H9 (cell line): ENCODE data around the gene CD247. TPM values are rescaled to one million over a fixed set of nuclear protein-coding genes. Genes with fewer than 3 reads are reported as not detected.

Experiments used
- DNase-seq: peaks from one replicate; pipeline ENCODE4 v3.0.0-alpha.2; 2017
- H2AFZ ChIP-seq: one replicate; pipeline ENCODE4 v1.6.1; 2013; ENCODE audit warnings: mild to moderate bottlenecking, low read length, control low read depth, moderate library complexity
- H2AK5ac ChIP-seq: 2 replicates; pipeline ENCODE4 v1.6.1; 2013; ENCODE audit warnings: low read length, control low read depth, mixed read lengths; ENCODE audit not compliant: insufficient read length
- H2BK120ac ChIP-seq: one replicate; pipeline ENCODE4 v1.6.1; 2013; ENCODE audit warnings: low read depth, mild to moderate bottlenecking, low read length, control low read depth, inconsistent platforms; ENCODE audit not compliant: poor library complexity, severe bottlenecking
- H2BK12ac ChIP-seq: 2 replicates; pipeline ENCODE4 v1.6.1; 2013; ENCODE audit warnings: low read length, control low read depth, mixed read lengths, low read depth; ENCODE audit not compliant: insufficient read length
- H2BK15ac ChIP-seq: 2 replicates; pipeline ENCODE4 v1.6.1; 2013; ENCODE audit warnings: low read depth, low read length, control low read depth
- H2BK20ac ChIP-seq: one replicate; pipeline ENCODE4 v1.6.1; 2013; ENCODE audit warnings: low read depth, mild to moderate bottlenecking, low read length, control low read depth, inconsistent platforms; ENCODE audit not compliant: poor library complexity, severe bottlenecking
- H2BK5ac ChIP-seq: 2 replicates; pipeline ENCODE4 v1.6.1; 2013; ENCODE audit warnings: low read length, control low read depth, mixed read lengths; ENCODE audit not compliant: insufficient read length
- H3K14ac ChIP-seq: 2 replicates; pipeline ENCODE4 v1.6.1; 2013; ENCODE audit warnings: low read length, control low read depth; ENCODE audit not compliant: insufficient read depth
- H3K18ac ChIP-seq: 2 replicates; pipeline ENCODE4 v1.6.1; 2013; ENCODE audit warnings: low read depth, mild to moderate bottlenecking, mixed read lengths, low read length, control low read depth; ENCODE audit not compliant: insufficient read length
- H3K23ac ChIP-seq: 2 replicates; pipeline ENCODE4 v1.6.1; 2013; ENCODE audit warnings: low read length, control low read depth, mixed read lengths, low read depth; ENCODE audit not compliant: insufficient read length
- H3K23me2 ChIP-seq: 2 replicates; pipeline ENCODE4 v1.6.1; 2013; ENCODE audit warnings: low read depth, mild to moderate bottlenecking, mixed read lengths, low read length, control low read depth; ENCODE audit not compliant: insufficient read length, poor library complexity, severe bottlenecking
- H3K27ac ChIP-seq: 2 replicates; pipeline ENCODE4 v1.5.1; 2013; ENCODE audit warnings: low read length, control low read depth, mixed read lengths, low read depth; ENCODE audit not compliant: insufficient read length
- H3K27me3 ChIP-seq: 2 replicates; pipeline ENCODE4 v1.6.1; 2013; ENCODE audit warnings: low read length, control low read depth, inconsistent platforms; ENCODE audit not compliant: insufficient read depth
- H3K4ac ChIP-seq: 2 replicates; pipeline ENCODE4 v1.6.1; 2013; ENCODE audit warnings: low read depth, mild to moderate bottlenecking, control low read depth, inconsistent platforms, low read length, moderate library complexity
- H3K4me1 ChIP-seq: 2 replicates; pipeline ENCODE4 v1.6.1; 2013; ENCODE audit warnings: low read length, control low read depth, inconsistent platforms; ENCODE audit not compliant: insufficient read depth
- H3K4me2 ChIP-seq: 2 replicates; pipeline ENCODE4 v1.6.1; 2013; ENCODE audit warnings: low read length, control low read depth, mixed read lengths; ENCODE audit not compliant: insufficient read length, insufficient read depth
- H3K56ac ChIP-seq: 2 replicates; pipeline ENCODE4 v1.6.1; 2013; ENCODE audit warnings: low read depth, mild to moderate bottlenecking, mixed read lengths, low read length, control low read depth; ENCODE audit not compliant: insufficient read length
- H3K79me1 ChIP-seq: 2 replicates; pipeline ENCODE4 v1.6.1; 2013; ENCODE audit warnings: low read depth, mild to moderate bottlenecking, moderate library complexity, low read length, control low read depth, inconsistent platforms; ENCODE audit not compliant: insufficient read depth, poor library complexity, severe bottlenecking
- H3K79me2 ChIP-seq: 2 replicates; pipeline ENCODE4 v1.6.1; 2013; ENCODE audit warnings: low read length, control low read depth, inconsistent platforms; ENCODE audit not compliant: insufficient read depth
- H3K9ac ChIP-seq: 2 replicates; pipeline ENCODE4 v1.6.1; 2013; ENCODE audit warnings: low read length, control low read depth, mixed read lengths; ENCODE audit not compliant: insufficient read length; ENCODE audit errors: extremely low read depth
- H3K9me3 ChIP-seq: one replicate; pipeline ENCODE4 v1.6.1; 2013; ENCODE audit warnings: low read depth, low read length, inconsistent platforms; ENCODE audit not compliant: control insufficient read depth
- H3T11ph ChIP-seq: one replicate; pipeline ENCODE4 v1.6.1; 2013; ENCODE audit warnings: mild to moderate bottlenecking, low read length, control low read depth, inconsistent platforms
- H4K20me1 ChIP-seq: one replicate; pipeline ENCODE4 v1.6.1; 2013; ENCODE audit not compliant: control insufficient read depth, insufficient read length, insufficient read depth
- H4K5ac ChIP-seq: 2 replicates; pipeline ENCODE4 v1.6.1; 2013; ENCODE audit warnings: low read depth, mild to moderate bottlenecking, mixed read lengths, low read length, control low read depth; ENCODE audit not compliant: insufficient read length
- H4K8ac ChIP-seq: replicated peaks from 2 replicates; pipeline ENCODE4 v1.6.1; 2013; ENCODE audit warnings: low read length, control low read depth, mixed read lengths, low read depth; ENCODE audit not compliant: insufficient read length
- H4K91ac ChIP-seq: 2 replicates; pipeline ENCODE4 v1.6.1; 2013; ENCODE audit warnings: low read depth, mild to moderate bottlenecking, moderate library complexity, mixed read lengths, low read length, control low read depth; ENCODE audit not compliant: insufficient read length
- H3K27ac Mint-ChIP-seq, 3 experiments: 2 replicates in 2 of 3; 3 replicates in 1 of 3; pipeline ENCODE4 v1.8.0; 2020 to 2021; ENCODE audit warnings: mixed read lengths in 3 of 3, mild to moderate bottlenecking in 1 of 3, moderate library complexity in 1 of 3
- H3K27me3 Mint-ChIP-seq: 2 replicates; pipeline ENCODE4 v1.8.0; 2021; ENCODE audit warnings: low read depth, mild to moderate bottlenecking, moderate library complexity, mixed read lengths
- H3K36me3 Mint-ChIP-seq, 3 experiments: 2 replicates in 2 of 3; 3 replicates in 1 of 3; pipeline ENCODE4 v1.8.0; 2020 to 2021; ENCODE audit warnings: low read depth in 3 of 3, mixed read lengths in 3 of 3; ENCODE audit not compliant: insufficient read depth in 1 of 3
- H3K4me1 Mint-ChIP-seq, 2 experiments: 2 replicates each; pipeline ENCODE4 v1.8.0; 2020; ENCODE audit warnings: mixed read lengths in 2 of 2
- H3K4me3 Mint-ChIP-seq, 2 experiments: 2 replicates in 1 of 2; 3 replicates in 1 of 2; pipeline ENCODE4 v1.8.0; 2020 to 2021; ENCODE audit warnings: mild to moderate bottlenecking in 2 of 2, mixed read lengths in 2 of 2, moderate library complexity in 1 of 2
- H3K9me3 Mint-ChIP-seq, 2 experiments: 2 replicates in 1 of 2; 3 replicates in 1 of 2; pipeline ENCODE4 v1.8.0; 2020; ENCODE audit warnings: mild to moderate bottlenecking in 2 of 2, mixed read lengths in 2 of 2, moderate library complexity in 1 of 2
- CTCF ChIP-seq: fragments of 200-600 bp; sonication (generic); conservative IDR thresholded peaks from 3 replicates; pipeline ENCODE4 v1.8.0; 2021; ENCODE audit warnings: antibody characterized with exemption, mild to moderate bottlenecking
- WGBS: extraction: QIAGEN DNeasy Blood & Tissue Kit; methylation state at CpG from one replicate; pipeline ENCODE4 v1.1.7; 2013; ENCODE audit warnings: missing lambda C conversion rate, low lambda C conversion rate, mixed read lengths; ENCODE audit not compliant: insufficient read length; ENCODE audit errors: extremely low coverage; 5-methylcytosine and 5-hydroxymethylcytosine counted together
- total RNA-seq: library from RNA; stranded (reverse); gene quantifications from 2 replicates; pipeline ENCODE4 v1.2.1, GENCODE V29; 2021

The CD247 gene
- total RNA-seq, 1 experiment from 2014 or later: 1.2 TPM

GRCh38 chr1:167502192-167502551, 16.2 kb downstream of the CD247 start:
- Histone ChIP-seq H3K4me2 (no peak overlapping the region), H3K79me1 (no peaks in the 10 kb centered on the region), H3K4me1 (peaks cover 11% of the 10 kb centered on the region; the same call in 1 of the 2 replicates), H3K23ac (no peak overlapping the region), H3K18ac (no peak overlapping the region), H3T11ph (no peak overlapping the region), H3K14ac (no peak overlapping the region), H2BK5ac (no peak overlapping the region), H3K4ac (no peak overlapping the region), H2BK120ac (no peak overlapping the region), H2BK15ac (no peak overlapping the region), H2BK20ac (no peak overlapping the region), H2AFZ (no peak overlapping the region), H2AK5ac (no peak overlapping the region), H4K91ac (no peak overlapping the region), H4K20me1 (no peaks in the 10 kb centered on the region), H2BK12ac (no peak overlapping the region), H3K79me2 (no peaks in the 10 kb centered on the region), H4K8ac (no peak overlapping the region), H3K27me3 (no peaks in the 10 kb centered on the region), H3K9ac (no peak overlapping the region), H3K27ac (no peak overlapping the region), H4K5ac (no peak overlapping the region), H3K9me3 (no peaks in the 10 kb centered on the region), H3K56ac (no peak overlapping the region), H3K23me2 (no peaks in the 10 kb centered on the region)
- WGBS: no CpG with 5 or more reads among the region's 5 CpGs
- Mint-ChIP-seq H3K27ac (no peak overlapping the region), H3K4me3 (0 out of 5 replicates have a peak overlapping the region, but pooled peaks of 1 of the 2 experiments have one; percentile 8), H3K36me3 (no peaks in the 10 kb centered on the region), H3K27me3 (peaks cover 14% of the 10 kb centered on the region), H3K4me1 (peaks cover 30 to 34% of the 10 kb centered on the region in 2 experiments), H3K9me3 (no peaks in the 10 kb centered on the region)
- no peak for DNase-seq
- TF ChIP-seq CTCF: no peak
